ENCODE results near the gene TM9SF1. TPM values are rescaled to one million over a fixed set of nuclear protein-coding genes. Genes with fewer than 3 reads are reported as not detected.
A peak's percentile ranks its signal among the peaks of the same experiment; 100 is the strongest.

TM9SF1 gene
- total and polyA plus RNA-seq, 10 of the 15 experiments (the other 5 are each of a cell fraction or from before 2014, with no cell fraction given), result 7.2 to 39.2 (median 17.6) TPM

DNA sequence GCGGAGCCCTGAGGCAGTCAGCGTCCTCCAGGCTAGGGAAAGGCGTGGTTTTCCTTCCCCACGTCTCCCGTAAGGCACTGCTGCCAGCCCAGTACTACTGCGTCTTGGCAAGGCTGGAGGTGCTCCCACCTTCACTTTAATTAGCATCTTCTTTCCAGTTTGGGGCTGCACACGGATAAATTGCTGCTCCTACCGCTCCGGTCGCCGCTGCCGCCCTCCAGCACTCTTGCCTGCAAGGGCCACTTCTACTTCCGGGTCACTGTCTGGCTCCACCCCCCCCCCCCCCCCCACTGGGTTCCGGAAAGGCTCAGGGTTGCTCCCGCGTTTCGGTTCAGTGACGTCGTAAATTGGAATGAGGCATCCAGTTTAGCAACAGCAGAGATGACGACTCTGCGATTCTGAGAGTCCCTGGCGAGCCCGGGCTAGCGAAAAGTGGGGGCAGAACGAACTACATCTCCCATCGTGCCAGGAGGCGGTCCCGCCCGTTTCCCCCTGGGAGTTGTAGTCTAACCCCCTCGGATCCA, 36.9 kb upstream of the TM9SF1 start, which contains the start of gene NEDD8 (continued):
- TF ChIP-seq, protein P1, sequence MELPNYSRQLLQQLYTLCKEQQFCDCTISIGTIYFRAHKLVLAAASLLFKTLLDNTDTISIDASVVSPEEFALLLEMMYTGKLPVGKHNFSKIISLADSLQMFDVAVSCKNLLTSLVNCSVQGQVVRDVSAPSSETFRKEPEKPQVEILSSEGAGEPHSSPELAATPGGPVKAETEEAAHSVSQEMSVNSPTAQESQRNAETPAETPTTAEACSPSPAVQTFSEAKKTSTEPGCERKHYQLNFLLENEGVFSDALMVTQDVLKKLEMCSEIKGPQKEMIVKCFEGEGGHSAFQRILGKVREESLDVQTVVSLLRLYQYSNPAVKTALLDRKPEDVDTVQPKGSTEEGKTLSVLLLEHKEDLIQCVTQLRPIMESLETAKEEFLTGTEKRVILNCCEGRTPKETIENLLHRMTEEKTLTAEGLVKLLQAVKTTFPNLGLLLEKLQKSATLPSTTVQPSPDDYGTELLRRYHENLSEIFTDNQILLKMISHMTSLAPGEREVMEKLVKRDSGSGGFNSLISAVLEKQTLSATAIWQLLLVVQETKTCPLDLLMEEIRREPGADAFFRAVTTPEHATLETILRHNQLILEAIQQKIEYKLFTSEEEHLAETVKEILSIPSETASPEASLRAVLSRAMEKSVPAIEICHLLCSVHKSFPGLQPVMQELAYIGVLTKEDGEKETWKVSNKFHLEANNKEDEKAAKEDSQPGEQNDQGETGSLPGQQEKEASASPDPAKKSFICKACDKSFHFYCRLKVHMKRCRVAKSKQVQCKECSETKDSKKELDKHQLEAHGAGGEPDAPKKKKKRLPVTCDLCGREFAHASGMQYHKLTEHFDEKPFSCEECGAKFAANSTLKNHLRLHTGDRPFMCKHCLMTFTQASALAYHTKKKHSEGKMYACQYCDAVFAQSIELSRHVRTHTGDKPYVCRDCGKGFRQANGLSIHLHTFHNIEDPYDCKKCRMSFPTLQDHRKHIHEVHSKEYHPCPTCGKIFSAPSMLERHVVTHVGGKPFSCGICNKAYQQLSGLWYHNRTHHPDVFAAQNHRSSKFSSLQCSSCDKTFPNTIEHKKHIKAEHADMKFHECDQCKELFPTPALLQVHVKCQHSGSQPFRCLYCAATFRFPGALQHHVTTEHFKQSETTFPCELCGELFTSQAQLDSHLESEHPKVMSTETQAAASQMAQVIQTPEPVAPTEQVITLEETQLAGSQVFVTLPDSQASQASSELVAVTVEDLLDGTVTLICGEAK (IDR thresholded peaks at IDR 0.05; ENCODE audit: borderline replicate concordance), result peak; percentile 94; the same call in 1 of the 2 replicates
- TF ChIP-seq MTA3 (IDR thresholded peaks at IDR 0.05; ENCODE audit: borderline replicate concordance, low read length) (no peak), MYB (IDR thresholded peaks at IDR 0.05; ENCODE audit: borderline replicate concordance, low read depth, low read length) (no peak), POLR2A (IDR thresholded peaks at IDR 0.05; ENCODE audit: low read depth, low read length) (peak; percentile 72; the same call in 1 of the 2 replicates), KAT2A (conservative IDR thresholded peaks at IDR 0.05; ENCODE audit: control insufficient read depth, low read depth, low read length) (no peak), CHD1 (IDR thresholded peaks at IDR 0.05; ENCODE audit: low read depth, low read length) (no peak), BACH1 (IDR thresholded peaks at IDR 0.05; ENCODE audit: borderline replicate concordance) (no peak), ZNF24 (IDR thresholded peaks at IDR 0.05) (no peak), CHD2 (IDR thresholded peaks at IDR 0.05; ENCODE audit: borderline replicate concordance, low read depth, low read length) (peak; percentile 43; the same call in 1 of the 2 replicates), RFX5 (IDR thresholded peaks at IDR 0.05; ENCODE audit: low read depth, low read length) (no peak)
- TF ChIP-seq, protein P2, sequence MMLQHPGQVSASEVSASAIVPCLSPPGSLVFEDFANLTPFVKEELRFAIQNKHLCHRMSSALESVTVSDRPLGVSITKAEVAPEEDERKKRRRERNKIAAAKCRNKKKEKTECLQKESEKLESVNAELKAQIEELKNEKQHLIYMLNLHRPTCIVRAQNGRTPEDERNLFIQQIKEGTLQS (IDR thresholded peaks at IDR 0.05; ENCODE audit: borderline replicate concordance, extremely low read depth, low read depth, low read length), result no peak; the same call in 1 of the 2 replicates
- TF ChIP-seq, protein P3, sequence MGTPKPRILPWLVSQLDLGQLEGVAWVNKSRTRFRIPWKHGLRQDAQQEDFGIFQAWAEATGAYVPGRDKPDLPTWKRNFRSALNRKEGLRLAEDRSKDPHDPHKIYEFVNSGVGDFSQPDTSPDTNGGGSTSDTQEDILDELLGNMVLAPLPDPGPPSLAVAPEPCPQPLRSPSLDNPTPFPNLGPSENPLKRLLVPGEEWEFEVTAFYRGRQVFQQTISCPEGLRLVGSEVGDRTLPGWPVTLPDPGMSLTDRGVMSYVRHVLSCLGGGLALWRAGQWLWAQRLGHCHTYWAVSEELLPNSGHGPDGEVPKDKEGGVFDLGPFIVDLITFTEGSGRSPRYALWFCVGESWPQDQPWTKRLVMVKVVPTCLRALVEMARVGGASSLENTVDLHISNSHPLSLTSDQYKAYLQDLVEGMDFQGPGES (IDR thresholded peaks at IDR 0.05), result no peak

Measured in GM12878 (cell line).